ENCODE measurements around the gene NELL1. TPM values are rescaled to one million over a fixed set of nuclear protein-coding genes. Genes with fewer than 3 reads are reported as not detected.

NELL1 gene
- total and polyA plus RNA-seq, 2 experiments from 2014 or later: 1.6 TPM; not detected in 1

DNA sequence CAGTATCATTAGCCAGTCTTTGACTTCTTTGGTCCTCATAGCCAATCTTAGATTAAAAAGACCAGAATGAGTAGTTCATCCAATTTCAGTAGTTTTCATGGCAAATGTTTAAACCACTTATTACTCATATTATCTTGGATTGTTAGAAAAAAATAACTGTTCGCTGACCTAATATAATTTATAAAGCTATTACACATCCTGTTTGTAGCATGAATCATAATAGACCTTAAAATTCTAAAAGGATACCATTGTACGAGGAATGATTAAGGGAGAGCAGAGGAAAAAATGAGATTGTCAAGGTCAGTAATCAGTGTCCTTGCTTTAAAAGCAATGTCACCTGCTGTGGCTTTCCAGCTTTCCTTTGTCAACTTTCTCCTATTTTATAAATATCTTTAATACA, 371.2 kb downstream of the NELL1 start:
- DNase-seq (ENCODE audit: low spot score) (no peak), ATAC-seq (no peak)
- Histone ChIP-seq H3K4me1 (ENCODE audit: insufficient read depth) (no peaks in the 10 kb centered on the region), H3K27me3 (ENCODE audit: insufficient read depth) (no peaks in the 10 kb centered on the region), H3K27ac (ENCODE audit: low read depth) (no peak overlapping the region), H3F3A (replicated peaks; ENCODE audit: low read depth) (no peaks in the 10 kb centered on the region), H2AFZ (no peak overlapping the region), H3K79me2 (replicated peaks; ENCODE audit: insufficient read depth) (no peaks in the 10 kb centered on the region), H3K4me2 (no peak overlapping the region), H4K20me1 (replicated peaks; ENCODE audit: insufficient read depth) (no peaks in the 10 kb centered on the region), H3K36me3 (ENCODE audit: insufficient read depth) (peaks cover 3% of the 10 kb centered on the region; the same call in 1 of the 2 replicates), H3K4me3 (no peak overlapping the region), H3K9me2 (ENCODE audit: insufficient read depth) (no peaks in the 10 kb centered on the region)
- Mint-ChIP-seq H3K9me3 (no peaks in the 10 kb centered on the region), H3K4me3 (no peak overlapping the region), H3K36me3 (ENCODE audit: low read depth) (no peaks in the 10 kb centered on the region), H3K27ac (no peak overlapping the region), H3K4me1 (no peaks in the 10 kb centered on the region), H3K27me3 (ENCODE audit: insufficient read depth, low read depth, poor library complexity) (no peaks in the 10 kb centered on the region)
- no peak for TF ChIP-seq ZNF331 (CRISPR knock-in tag; IDR thresholded peaks at IDR 0.05; ENCODE audit: low read depth)
- TF ChIP-seq, protein P1, sequence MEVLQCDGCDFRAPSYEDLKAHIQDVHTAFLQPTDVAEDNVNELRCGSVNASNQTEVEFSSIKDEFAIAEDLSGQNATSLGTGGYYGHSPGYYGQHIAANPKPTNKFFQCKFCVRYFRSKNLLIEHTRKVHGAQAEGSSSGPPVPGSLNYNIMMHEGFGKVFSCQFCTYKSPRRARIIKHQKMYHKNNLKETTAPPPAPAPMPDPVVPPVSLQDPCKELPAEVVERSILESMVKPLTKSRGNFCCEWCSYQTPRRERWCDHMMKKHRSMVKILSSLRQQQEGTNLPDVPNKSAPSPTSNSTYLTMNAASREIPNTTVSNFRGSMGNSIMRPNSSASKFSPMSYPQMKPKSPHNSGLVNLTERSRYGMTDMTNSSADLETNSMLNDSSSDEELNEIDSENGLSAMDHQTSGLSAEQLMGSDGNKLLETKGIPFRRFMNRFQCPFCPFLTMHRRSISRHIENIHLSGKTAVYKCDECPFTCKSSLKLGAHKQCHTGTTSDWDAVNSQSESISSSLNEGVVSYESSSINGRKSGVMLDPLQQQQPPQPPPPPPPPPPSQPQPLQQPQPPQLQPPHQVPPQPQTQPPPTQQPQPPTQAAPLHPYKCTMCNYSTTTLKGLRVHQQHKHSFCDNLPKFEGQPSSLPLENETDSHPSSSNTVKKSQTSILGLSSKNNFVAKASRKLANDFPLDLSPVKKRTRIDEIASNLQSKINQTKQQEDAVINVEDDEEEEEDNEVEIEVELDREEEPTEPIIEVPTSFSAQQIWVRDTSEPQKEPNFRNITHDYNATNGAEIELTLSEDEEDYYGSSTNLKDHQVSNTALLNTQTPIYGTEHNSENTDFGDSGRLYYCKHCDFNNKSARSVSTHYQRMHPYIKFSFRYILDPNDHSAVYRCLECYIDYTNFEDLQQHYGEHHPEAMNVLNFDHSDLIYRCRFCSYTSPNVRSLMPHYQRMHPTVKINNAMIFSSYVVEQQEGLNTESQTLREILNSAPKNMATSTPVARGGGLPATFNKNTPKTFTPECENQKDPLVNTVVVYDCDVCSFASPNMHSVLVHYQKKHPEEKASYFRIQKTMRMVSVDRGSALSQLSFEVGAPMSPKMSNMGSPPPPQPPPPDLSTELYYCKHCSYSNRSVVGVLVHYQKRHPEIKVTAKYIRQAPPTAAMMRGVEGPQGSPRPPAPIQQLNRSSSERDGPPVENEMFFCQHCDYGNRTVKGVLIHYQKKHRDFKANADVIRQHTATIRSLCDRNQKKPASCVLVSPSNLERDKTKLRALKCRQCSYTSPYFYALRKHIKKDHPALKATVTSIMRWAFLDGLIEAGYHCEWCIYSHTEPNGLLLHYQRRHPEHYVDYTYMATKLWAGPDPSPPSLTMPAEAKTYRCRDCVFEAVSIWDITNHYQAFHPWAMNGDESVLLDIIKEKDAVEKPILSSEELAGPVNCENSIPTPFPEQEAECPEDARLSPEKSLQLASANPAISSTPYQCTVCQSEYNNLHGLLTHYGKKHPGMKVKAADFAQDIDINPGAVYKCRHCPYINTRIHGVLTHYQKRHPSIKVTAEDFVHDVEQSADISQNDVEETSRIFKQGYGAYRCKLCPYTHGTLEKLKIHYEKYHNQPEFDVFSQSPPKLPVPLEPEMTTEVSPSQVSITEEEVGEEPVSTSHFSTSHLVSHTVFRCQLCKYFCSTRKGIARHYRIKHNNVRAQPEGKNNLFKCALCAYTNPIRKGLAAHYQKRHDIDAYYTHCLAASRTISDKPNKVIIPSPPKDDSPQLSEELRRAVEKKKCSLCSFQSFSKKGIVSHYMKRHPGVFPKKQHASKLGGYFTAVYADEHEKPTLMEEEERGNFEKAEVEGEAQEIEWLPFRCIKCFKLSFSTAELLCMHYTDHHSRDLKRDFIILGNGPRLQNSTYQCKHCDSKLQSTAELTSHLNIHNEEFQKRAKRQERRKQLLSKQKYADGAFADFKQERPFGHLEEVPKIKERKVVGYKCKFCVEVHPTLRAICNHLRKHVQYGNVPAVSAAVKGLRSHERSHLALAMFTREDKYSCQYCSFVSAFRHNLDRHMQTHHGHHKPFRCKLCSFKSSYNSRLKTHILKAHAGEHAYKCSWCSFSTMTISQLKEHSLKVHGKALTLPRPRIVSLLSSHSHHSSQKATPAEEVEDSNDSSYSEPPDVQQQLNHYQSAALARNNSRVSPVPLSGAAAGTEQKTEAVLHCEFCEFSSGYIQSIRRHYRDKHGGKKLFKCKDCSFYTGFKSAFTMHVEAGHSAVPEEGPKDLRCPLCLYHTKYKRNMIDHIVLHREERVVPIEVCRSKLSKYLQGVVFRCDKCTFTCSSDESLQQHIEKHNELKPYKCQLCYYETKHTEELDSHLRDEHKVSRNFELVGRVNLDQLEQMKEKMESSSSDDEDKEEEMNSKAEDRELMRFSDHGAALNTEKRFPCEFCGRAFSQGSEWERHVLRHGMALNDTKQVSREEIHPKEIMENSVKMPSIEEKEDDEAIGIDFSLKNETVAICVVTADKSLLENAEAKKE (CRISPR knock-in tag; IDR thresholded peaks at IDR 0.05): no peak
- no peak for TF ChIP-seq POLR2AphosphoS5 (IDR thresholded peaks at IDR 0.05; ENCODE audit: low read depth)
- TF ChIP-seq ZNF114 (CRISPR knock-in tag; IDR thresholded peaks at IDR 0.05): no peak
- TF ChIP-seq, protein P2, sequence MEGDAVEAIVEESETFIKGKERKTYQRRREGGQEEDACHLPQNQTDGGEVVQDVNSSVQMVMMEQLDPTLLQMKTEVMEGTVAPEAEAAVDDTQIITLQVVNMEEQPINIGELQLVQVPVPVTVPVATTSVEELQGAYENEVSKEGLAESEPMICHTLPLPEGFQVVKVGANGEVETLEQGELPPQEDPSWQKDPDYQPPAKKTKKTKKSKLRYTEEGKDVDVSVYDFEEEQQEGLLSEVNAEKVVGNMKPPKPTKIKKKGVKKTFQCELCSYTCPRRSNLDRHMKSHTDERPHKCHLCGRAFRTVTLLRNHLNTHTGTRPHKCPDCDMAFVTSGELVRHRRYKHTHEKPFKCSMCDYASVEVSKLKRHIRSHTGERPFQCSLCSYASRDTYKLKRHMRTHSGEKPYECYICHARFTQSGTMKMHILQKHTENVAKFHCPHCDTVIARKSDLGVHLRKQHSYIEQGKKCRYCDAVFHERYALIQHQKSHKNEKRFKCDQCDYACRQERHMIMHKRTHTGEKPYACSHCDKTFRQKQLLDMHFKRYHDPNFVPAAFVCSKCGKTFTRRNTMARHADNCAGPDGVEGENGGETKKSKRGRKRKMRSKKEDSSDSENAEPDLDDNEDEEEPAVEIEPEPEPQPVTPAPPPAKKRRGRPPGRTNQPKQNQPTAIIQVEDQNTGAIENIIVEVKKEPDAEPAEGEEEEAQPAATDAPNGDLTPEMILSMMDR (conservative IDR thresholded peaks at IDR 0.05; ENCODE audit: low read depth in 2 of 2): no peak
- TF ChIP-seq, protein P3, sequence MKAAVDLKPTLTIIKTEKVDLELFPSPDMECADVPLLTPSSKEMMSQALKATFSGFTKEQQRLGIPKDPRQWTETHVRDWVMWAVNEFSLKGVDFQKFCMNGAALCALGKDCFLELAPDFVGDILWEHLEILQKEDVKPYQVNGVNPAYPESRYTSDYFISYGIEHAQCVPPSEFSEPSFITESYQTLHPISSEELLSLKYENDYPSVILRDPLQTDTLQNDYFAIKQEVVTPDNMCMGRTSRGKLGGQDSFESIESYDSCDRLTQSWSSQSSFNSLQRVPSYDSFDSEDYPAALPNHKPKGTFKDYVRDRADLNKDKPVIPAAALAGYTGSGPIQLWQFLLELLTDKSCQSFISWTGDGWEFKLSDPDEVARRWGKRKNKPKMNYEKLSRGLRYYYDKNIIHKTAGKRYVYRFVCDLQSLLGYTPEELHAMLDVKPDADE (IDR thresholded peaks at IDR 0.05): no peak
- no peak for TF ChIP-seq JUNB (IDR thresholded peaks at IDR 0.05; ENCODE audit: unreplicated experiment)
- no peak for TF ChIP-seq EZH2 (IDR thresholded peaks at IDR 0.05; ENCODE audit: low read depth, unreplicated experiment)
- TF ChIP-seq, protein P4, sequence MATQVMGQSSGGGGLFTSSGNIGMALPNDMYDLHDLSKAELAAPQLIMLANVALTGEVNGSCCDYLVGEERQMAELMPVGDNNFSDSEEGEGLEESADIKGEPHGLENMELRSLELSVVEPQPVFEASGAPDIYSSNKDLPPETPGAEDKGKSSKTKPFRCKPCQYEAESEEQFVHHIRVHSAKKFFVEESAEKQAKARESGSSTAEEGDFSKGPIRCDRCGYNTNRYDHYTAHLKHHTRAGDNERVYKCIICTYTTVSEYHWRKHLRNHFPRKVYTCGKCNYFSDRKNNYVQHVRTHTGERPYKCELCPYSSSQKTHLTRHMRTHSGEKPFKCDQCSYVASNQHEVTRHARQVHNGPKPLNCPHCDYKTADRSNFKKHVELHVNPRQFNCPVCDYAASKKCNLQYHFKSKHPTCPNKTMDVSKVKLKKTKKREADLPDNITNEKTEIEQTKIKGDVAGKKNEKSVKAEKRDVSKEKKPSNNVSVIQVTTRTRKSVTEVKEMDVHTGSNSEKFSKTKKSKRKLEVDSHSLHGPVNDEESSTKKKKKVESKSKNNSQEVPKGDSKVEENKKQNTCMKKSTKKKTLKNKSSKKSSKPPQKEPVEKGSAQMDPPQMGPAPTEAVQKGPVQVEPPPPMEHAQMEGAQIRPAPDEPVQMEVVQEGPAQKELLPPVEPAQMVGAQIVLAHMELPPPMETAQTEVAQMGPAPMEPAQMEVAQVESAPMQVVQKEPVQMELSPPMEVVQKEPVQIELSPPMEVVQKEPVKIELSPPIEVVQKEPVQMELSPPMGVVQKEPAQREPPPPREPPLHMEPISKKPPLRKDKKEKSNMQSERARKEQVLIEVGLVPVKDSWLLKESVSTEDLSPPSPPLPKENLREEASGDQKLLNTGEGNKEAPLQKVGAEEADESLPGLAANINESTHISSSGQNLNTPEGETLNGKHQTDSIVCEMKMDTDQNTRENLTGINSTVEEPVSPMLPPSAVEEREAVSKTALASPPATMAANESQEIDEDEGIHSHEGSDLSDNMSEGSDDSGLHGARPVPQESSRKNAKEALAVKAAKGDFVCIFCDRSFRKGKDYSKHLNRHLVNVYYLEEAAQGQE (IDR thresholded peaks at IDR 0.05; ENCODE audit: unreplicated experiment): no peak
- TF ChIP-seq CREB1 (CRISPR knock-in tag; IDR thresholded peaks at IDR 0.05; ENCODE audit: low read depth): no peak
- no peak for TF ChIP-seq NANOG (IDR thresholded peaks at IDR 0.05; ENCODE audit: borderline replicate concordance)
- no peak for TF ChIP-seq EZH2phosphoT487 (IDR thresholded peaks at IDR 0.05; ENCODE audit: unreplicated experiment)
- no peak for TF ChIP-seq STAT1 (IDR thresholded peaks at IDR 0.05; ENCODE audit: unreplicated experiment)

Data from GM23338 (cell line).